Measurements from ENCODE around the gene IRF5.

Gene IRF5

GRCh38 chr7:128945668-128946366 lies 8.1 kb downstream of the IRF5 start:
- TF ChIP-seq GATA3 (IDR thresholded peaks at IDR 0.05; ENCODE audit: low read depth, low read length) (no peak), GATA2 (IDR thresholded peaks at IDR 0.05; ENCODE audit: low read depth, low read length) (no peak)

- no peak for TF ChIP-seq GATA2 (IDR thresholded peaks at IDR 0.05; ENCODE audit: low read depth, low read length)
- TF ChIP-seq GATA3 (IDR thresholded peaks at IDR 0.05; ENCODE audit: low read depth, low read length), result no peak
These were observed 9.5 kb downstream of the IRF5 start for GRCh38 chr7:128946936-128947830.

- no peak for TF ChIP-seq GATA3 (IDR thresholded peaks at IDR 0.05; ENCODE audit: low read depth, low read length)
- no peak for TF ChIP-seq GATA2 (IDR thresholded peaks at IDR 0.05; ENCODE audit: low read depth, low read length)
These were observed 10.1 kb downstream of the IRF5 start for GRCh38 chr7:128947854-128948253.

GRCh38 chr7:128948312-128948973 lies 10.7 kb downstream of the IRF5 start:
- no peak for TF ChIP-seq GATA3 (IDR thresholded peaks at IDR 0.05; ENCODE audit: low read depth, low read length)
- no peak for TF ChIP-seq GATA2 (IDR thresholded peaks at IDR 0.05; ENCODE audit: low read depth, low read length)

- TF ChIP-seq GATA2 (IDR thresholded peaks at IDR 0.05; ENCODE audit: low read depth, low read length) (no peak), GATA3 (IDR thresholded peaks at IDR 0.05; ENCODE audit: low read depth, low read length) (no peak)
These were observed 11.4 kb downstream of the IRF5 start for GRCh38 chr7:128948976-128949760.

GRCh38 chr7:128951296-128951695 lies 13.6 kb downstream of the IRF5 start:
- TF ChIP-seq GATA2 (IDR thresholded peaks at IDR 0.05; ENCODE audit: low read depth, low read length), result no peak
- no peak for TF ChIP-seq GATA3 (IDR thresholded peaks at IDR 0.05; ENCODE audit: low read depth, low read length)

- TF ChIP-seq GATA2 (IDR thresholded peaks at IDR 0.05; ENCODE audit: low read depth, low read length), result 0 out of 2 replicates have a peak, but pooled peaks have one; percentile 17
- no peak for TF ChIP-seq GATA3 (IDR thresholded peaks at IDR 0.05; ENCODE audit: low read depth, low read length)
These were observed 16.4 kb downstream of the IRF5 start for GRCh38 chr7:128954150-128954549.

- peak; percentile 83 for TF ChIP-seq GATA3 (IDR thresholded peaks at IDR 0.05; ENCODE audit: low read depth, low read length)
- peak; percentile 84 for TF ChIP-seq GATA2 (IDR thresholded peaks at IDR 0.05; ENCODE audit: low read depth, low read length)
These were observed 17.4 kb downstream of the IRF5 start for GRCh38 chr7:128954830-128955802.

GRCh38 chr7:128955981-128956380 lies 18.3 kb downstream of the IRF5 start:
- TF ChIP-seq GATA3 (IDR thresholded peaks at IDR 0.05; ENCODE audit: low read depth, low read length) (no peak), GATA2 (IDR thresholded peaks at IDR 0.05; ENCODE audit: low read depth, low read length) (no peak)

- TF ChIP-seq GATA3 (IDR thresholded peaks at IDR 0.05; ENCODE audit: low read depth, low read length), result no peak
- no peak for TF ChIP-seq GATA2 (IDR thresholded peaks at IDR 0.05; ENCODE audit: low read depth, low read length)
These were observed 21.6 kb downstream of the IRF5 start for GRCh38 chr7:128959296-128959695.

GRCh38 chr7:128961030-128961659 lies 23.4 kb downstream of the IRF5 start:
- TF ChIP-seq GATA3 (IDR thresholded peaks at IDR 0.05; ENCODE audit: low read depth, low read length) (no peak), GATA2 (IDR thresholded peaks at IDR 0.05; ENCODE audit: low read depth, low read length) (no peak)

- no peak for TF ChIP-seq GATA3 (IDR thresholded peaks at IDR 0.05; ENCODE audit: low read depth, low read length)
- no peak for TF ChIP-seq GATA2 (IDR thresholded peaks at IDR 0.05; ENCODE audit: low read depth, low read length)
These were observed 25.2 kb downstream of the IRF5 start for GRCh38 chr7:128962899-128963298.
